Measurements from ENCODE around the gene TECPR1. TPM values are rescaled to one million over a fixed set of nuclear protein-coding genes. Genes with fewer than 3 reads are reported as not detected.

Gene TECPR1
- total and polyA plus RNA-seq, 2 of the 4 experiments (the other 2 are of a cell fraction), result 11.5 to 14.7 TPM

DNA sequence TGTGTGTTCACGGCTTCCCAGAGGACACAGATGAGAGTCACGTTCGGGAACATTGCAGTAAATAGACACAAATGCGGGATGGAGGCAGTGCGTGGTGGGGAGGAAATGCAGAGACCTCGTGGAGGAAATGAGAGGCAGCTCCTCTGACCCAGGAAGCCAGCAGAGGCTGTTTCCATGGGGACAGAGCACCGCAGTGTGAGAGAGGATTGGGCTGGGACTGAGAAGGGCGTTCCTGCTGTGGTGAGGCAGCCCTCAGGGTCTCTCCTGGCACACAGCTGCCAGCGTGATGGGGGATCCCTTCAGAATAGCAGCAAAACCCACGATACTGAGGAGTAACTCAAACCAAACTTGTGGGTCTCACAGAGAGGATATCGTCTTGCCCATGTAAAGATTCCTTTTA lies 62.5 kb downstream of the TECPR1 start:
- no peak overlapping the region for H3K56ac ChIP-seq (ENCODE audit: extremely low read depth, insufficient read depth, low read length)
- no peak overlapping the region for H3K27ac ChIP-seq (ENCODE audit: insufficient read depth, low read length)
- ChIA-PET POLR2A (ENCODE audit: unreplicated experiment) (no interaction called here), CTCF (no interaction called here)
- H4K91ac ChIP-seq (ENCODE audit: insufficient read depth, low read depth, low read length), result no peak overlapping the region
- no peak overlapping the region for H2AK5ac ChIP-seq (ENCODE audit: low read depth, low read length)
- WGBS, 2 experiments (ENCODE audit: extremely low coverage in 2 of 2, insufficient read length in 1 of 2), result 96% methylated on average over 4 of the region's 11 CpGs; no CpG with 5 or more reads in 1 of the 2 experiments
- no peak overlapping the region for H2BK15ac ChIP-seq (ENCODE audit: low read depth, low read length)
- H3K36me3 ChIP-seq (ENCODE audit: control insufficient read depth, insufficient read depth, low read length), result peaks cover 18% of the 10 kb centered on the region; the same call in 1 of the 2 replicates
- H2BK5ac ChIP-seq (ENCODE audit: low read depth, low read length, poor library complexity, severe bottlenecking), result no peak overlapping the region
- no peaks in the 10 kb centered on the region; the same call in 1 of the 2 replicates for H3K9me1 ChIP-seq (ENCODE audit: insufficient read depth, low read length)
- ATAC-seq (ENCODE audit: low read depth) (no peak), DNase-seq (no peak)
- H3K9ac ChIP-seq (ENCODE audit: low read depth, low read length), result no peak overlapping the region
- no peak overlapping the region for H2AFZ ChIP-seq (replicated peaks; ENCODE audit: low read length, poor library complexity)
- no peaks in the 10 kb centered on the region; a peak in 2 of 4 replicates for H3K79me1 ChIP-seq (ENCODE audit: low read depth in 1 of 2, low read length in 2 of 2)
- H3K27me3 ChIP-seq (ENCODE audit: control insufficient read depth, insufficient read depth, low read length), result no peaks in the 10 kb centered on the region
- no peak overlapping the region for H4K5ac ChIP-seq (ENCODE audit: low read depth, low read length)
- H2BK20ac ChIP-seq (ENCODE audit: low read depth, low read length), result no peak overlapping the region
- no peak overlapping the region for H2BK120ac ChIP-seq (ENCODE audit: low read depth, low read length)
- peaks cover 5% of the 10 kb centered on the region for H3K4me1 ChIP-seq (ENCODE audit: control insufficient read depth, insufficient read depth, low read length)
- H3K23ac ChIP-seq (ENCODE audit: low read depth, low read length), result no peak overlapping the region
- BruUV-seq (replicated peaks), result no TSS peak
- H3K9me3 ChIP-seq (ENCODE audit: control insufficient read depth, insufficient read depth, low read length), result no peaks in the 10 kb centered on the region
- intact Hi-C loops (cut with micrococcal nuclease) (no loop called here), in situ Hi-C loops (cut with MboI; ENCODE audit: low sequenced_read_pairs) (no loop called here), dilution Hi-C loops (cut with HindIII; ENCODE audit: low sequenced_read_pairs, unreplicated experiment) (no loop called here)
- no peak overlapping the region for H4K8ac ChIP-seq (ENCODE audit: low read depth in 2 of 2, low read length in 2 of 2)
- no peak overlapping the region for H3K4ac ChIP-seq (ENCODE audit: low read depth, low read length)
- TF ChIP-seq RAD21 (IDR thresholded peaks at IDR 0.05; ENCODE audit: low read length) (no peak), SMC3 (IDR thresholded peaks at IDR 0.05; ENCODE audit: low read depth, low read length) (no peak), CEBPB (IDR thresholded peaks at IDR 0.05; ENCODE audit: low read depth, low read length) (no peak), NFE2L2 (IDR thresholded peaks at IDR 0.05; ENCODE audit: low read depth, low read length) (no peak), RFX5 (IDR thresholded peaks at IDR 0.05; ENCODE audit: low read depth, low read length) (no peak), RCOR1 (IDR thresholded peaks at IDR 0.05; ENCODE audit: insufficient replicate concordance, low read length) (no peak), MXI1 (IDR thresholded peaks at IDR 0.05; ENCODE audit: borderline replicate concordance, low read depth, low read length) (no peak), CHD1 (IDR thresholded peaks at IDR 0.05; ENCODE audit: low read depth, low read length) (no peak), POLR2A (IDR thresholded peaks at IDR 0.05; ENCODE audit: low read depth, low read length) (no peak), MAZ (IDR thresholded peaks at IDR 0.05; ENCODE audit: borderline replicate concordance, low read depth, low read length) (no peak)
- TF ChIP-seq, protein P1, sequence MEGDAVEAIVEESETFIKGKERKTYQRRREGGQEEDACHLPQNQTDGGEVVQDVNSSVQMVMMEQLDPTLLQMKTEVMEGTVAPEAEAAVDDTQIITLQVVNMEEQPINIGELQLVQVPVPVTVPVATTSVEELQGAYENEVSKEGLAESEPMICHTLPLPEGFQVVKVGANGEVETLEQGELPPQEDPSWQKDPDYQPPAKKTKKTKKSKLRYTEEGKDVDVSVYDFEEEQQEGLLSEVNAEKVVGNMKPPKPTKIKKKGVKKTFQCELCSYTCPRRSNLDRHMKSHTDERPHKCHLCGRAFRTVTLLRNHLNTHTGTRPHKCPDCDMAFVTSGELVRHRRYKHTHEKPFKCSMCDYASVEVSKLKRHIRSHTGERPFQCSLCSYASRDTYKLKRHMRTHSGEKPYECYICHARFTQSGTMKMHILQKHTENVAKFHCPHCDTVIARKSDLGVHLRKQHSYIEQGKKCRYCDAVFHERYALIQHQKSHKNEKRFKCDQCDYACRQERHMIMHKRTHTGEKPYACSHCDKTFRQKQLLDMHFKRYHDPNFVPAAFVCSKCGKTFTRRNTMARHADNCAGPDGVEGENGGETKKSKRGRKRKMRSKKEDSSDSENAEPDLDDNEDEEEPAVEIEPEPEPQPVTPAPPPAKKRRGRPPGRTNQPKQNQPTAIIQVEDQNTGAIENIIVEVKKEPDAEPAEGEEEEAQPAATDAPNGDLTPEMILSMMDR (conservative IDR thresholded peaks at IDR 0.05; ENCODE audit: low read depth, low read length), result no peak
- TF ChIP-seq, protein P2, sequence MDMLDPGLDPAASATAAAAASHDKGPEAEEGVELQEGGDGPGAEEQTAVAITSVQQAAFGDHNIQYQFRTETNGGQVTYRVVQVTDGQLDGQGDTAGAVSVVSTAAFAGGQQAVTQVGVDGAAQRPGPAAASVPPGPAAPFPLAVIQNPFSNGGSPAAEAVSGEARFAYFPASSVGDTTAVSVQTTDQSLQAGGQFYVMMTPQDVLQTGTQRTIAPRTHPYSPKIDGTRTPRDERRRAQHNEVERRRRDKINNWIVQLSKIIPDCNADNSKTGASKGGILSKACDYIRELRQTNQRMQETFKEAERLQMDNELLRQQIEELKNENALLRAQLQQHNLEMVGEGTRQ (IDR thresholded peaks at IDR 0.05; ENCODE audit: low read depth, low read length), result no peak
- TF ChIP-seq, protein P3, sequence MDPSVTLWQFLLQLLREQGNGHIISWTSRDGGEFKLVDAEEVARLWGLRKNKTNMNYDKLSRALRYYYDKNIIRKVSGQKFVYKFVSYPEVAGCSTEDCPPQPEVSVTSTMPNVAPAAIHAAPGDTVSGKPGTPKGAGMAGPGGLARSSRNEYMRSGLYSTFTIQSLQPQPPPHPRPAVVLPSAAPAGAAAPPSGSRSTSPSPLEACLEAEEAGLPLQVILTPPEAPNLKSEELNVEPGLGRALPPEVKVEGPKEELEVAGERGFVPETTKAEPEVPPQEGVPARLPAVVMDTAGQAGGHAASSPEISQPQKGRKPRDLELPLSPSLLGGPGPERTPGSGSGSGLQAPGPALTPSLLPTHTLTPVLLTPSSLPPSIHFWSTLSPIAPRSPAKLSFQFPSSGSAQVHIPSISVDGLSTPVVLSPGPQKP (IDR thresholded peaks at IDR 0.05; ENCODE audit: borderline replicate concordance, low read depth, low read length), result no peak
- H3K4me3 ChIP-seq (ENCODE audit: insufficient read depth, low read depth, low read length), result no peak overlapping the region
- H4K20me1 ChIP-seq (ENCODE audit: insufficient read depth, low read length), result no peaks in the 10 kb centered on the region
- no peak overlapping the region for H2AK9ac ChIP-seq (replicated peaks; ENCODE audit: low read depth, low read length, poor library complexity)
- H3K18ac ChIP-seq (ENCODE audit: low read depth, low read length), result no peak overlapping the region
- no peak overlapping the region for H3K4me2 ChIP-seq (ENCODE audit: low read depth, low read length)
- H3K14ac ChIP-seq (replicated peaks; ENCODE audit: low read depth, low read length), result no peak overlapping the region

Measured in IMR-90 (cell line).